Measurements from ENCODE around the gene MYLK4.

MYLK4 gene

DNA sequence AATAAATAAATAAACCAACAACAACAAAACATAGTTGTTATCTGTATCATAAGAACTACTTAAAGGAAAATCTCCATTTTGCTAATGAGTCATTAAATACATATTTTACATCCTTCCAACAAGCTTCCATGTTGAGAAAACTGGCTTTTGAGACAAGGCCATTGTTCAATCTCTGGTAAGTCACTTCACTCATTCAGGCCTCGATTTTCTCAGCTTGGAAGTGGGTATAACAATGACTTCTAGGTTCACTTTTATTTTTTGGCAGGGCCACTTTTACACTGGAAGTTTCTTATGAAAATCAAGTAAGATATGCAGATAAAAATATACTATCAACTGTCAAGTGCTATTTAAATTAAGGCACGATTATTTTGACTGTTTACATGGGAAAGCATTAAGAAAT lies 44.4 kb upstream of the MYLK4 start:
- no peak for DNase-seq

GRCh38 chr6:2794171-2794730 lies 43.5 kb upstream of the MYLK4 start:
- Histone ChIP-seq H3K4me3 (ENCODE audit: low read depth, low read length) (no peak overlapping the region), H3K36me3 (no peaks in the 10 kb centered on the region), H3K27me3 (ENCODE audit: insufficient read depth, low read depth, severe bottlenecking) (no peaks in the 10 kb centered on the region), H3K27ac (no peak overlapping the region), H3K9me3 (ENCODE audit: severe bottlenecking) (no peaks in the 10 kb centered on the region)
- no peak for DNase-seq
- no peak for TF ChIP-seq CTCF (IDR thresholded peaks at IDR 0.05; ENCODE audit: low read depth, low read length)

More for the DNA sequence above, 44.4 kb upstream of the MYLK4 start:
- Histone ChIP-seq H3K27ac (no peak overlapping the region), H3K4me3 (ENCODE audit: low read depth, low read length) (no peak overlapping the region), H3K9me3 (ENCODE audit: severe bottlenecking) (no peaks in the 10 kb centered on the region), H3K36me3 (no peaks in the 10 kb centered on the region), H3K27me3 (ENCODE audit: insufficient read depth, low read depth, severe bottlenecking) (no peaks in the 10 kb centered on the region)
- no peak for TF ChIP-seq CTCF (IDR thresholded peaks at IDR 0.05; ENCODE audit: low read depth, low read length)

DNA sequence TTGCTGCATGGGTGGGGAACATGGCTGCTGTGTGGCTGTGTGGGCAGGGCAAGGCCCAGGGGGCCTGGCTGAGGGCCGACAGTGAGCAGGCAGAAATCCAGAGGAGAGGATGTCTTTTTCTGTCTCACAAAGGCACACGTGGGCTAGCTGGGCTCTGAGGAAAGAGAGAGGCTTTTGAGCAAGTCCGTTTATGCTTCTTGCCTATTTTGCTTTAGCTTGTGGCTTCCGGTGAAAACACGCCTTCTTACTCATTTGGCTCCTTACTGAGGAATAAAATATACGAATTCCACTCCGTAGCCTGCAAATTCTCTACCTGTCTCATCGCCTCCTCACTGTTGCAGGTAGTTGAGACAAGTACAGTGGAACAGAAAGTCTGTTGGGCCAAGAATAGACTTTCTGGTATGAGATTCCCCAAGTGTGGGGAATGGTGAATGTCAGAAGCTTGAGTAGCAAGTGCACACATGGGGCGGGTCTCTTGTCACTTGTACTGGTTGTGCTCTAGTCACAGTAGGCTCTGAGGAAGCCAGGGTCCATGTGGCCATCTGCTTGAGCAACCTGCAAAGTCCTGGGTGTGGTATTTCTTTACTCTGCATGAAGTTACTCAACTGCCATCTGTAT lies 42.9 kb upstream of the MYLK4 start:
- no peak overlapping the region for H3K27ac ChIP-seq
- no peaks in the 10 kb centered on the region for H3K27me3 ChIP-seq (ENCODE audit: insufficient read depth, low read depth, severe bottlenecking)
- no peak for TF ChIP-seq CTCF (IDR thresholded peaks at IDR 0.05; ENCODE audit: low read depth, low read length)
- no peaks in the 10 kb centered on the region for H3K36me3 ChIP-seq
- no peak overlapping the region for H3K4me3 ChIP-seq (ENCODE audit: low read depth, low read length)
- no peaks in the 10 kb centered on the region for H3K9me3 ChIP-seq (ENCODE audit: severe bottlenecking)
- no peak for DNase-seq

DNA sequence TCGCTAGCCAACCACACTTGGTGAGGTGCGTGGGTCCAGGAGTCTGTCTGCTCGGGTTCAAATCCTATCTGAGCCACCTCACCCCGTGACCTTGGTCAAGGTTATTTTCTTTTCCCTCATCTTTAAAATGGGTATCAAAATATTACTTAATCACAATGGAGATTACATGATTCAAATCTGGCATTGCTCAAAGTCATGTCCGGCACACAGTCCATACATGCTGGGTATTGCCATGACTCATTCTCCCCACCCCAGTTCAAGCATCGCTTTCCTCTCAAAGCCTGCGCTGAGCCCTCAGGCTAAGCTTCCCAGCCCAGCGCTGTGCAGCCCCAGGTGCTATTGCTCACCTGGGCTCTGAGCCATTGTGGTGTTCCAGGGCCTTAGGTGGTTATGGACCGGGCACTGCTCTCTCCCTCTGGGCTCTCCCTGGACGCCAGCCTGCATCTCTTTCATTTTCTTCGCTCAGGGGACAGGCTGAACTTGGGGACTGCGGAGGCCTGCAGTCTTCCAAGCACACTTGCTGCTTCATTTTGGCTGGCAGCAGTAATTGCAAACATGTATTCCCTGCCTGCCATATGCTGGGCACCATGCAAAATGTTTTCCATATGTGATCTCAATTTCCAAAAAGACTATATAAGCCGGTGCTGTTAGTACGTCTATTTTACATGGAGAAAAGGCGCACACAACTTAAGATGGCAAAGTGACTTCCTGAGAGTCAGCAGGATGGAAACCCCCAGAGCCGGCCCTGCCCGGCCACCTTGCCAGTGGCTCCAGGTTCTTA lies 41.8 kb upstream of the MYLK4 start:
- Histone ChIP-seq H3K9me3 (ENCODE audit: severe bottlenecking) (no peaks in the 10 kb centered on the region), H3K27me3 (ENCODE audit: insufficient read depth, low read depth, severe bottlenecking) (no peaks in the 10 kb centered on the region), H3K36me3 (peaks cover 4% of the 10 kb centered on the region; the same call in 1 of the 2 replicates), H3K27ac (no peak overlapping the region), H3K4me3 (ENCODE audit: low read depth, low read length) (no peak overlapping the region)
- no peak for DNase-seq
- no peak for TF ChIP-seq CTCF (IDR thresholded peaks at IDR 0.05; ENCODE audit: low read depth, low read length)

DNA sequence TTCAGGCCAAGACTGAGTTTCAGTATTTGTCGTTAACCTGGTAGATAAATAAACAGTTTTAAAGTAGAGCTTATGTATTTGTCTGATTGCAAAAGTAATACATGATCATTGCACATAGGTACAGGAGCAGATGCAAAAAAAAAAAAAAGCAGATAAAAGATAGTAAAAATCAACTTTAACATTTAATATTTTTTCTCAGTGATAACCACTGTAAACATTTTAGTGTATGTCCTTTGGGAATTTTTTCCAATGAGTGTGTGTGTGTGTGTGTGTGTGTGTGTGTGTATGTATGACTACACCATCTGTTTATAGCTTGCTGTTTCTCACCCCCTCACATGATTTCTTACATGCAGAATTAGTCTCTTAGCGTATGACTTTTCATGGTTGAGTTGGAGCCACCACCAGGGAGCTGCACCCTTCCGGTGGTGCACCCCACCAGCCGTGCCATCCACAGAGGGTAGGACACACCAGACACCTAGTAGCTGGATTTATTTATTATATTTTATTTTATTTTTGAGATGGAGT lies 40.8 kb upstream of the MYLK4 start:
- DNase-seq: no peak
- TF ChIP-seq CTCF (IDR thresholded peaks at IDR 0.05; ENCODE audit: low read depth, low read length): no peak
- no peak overlapping the region for H3K27ac ChIP-seq

More for the DNA sequence above, 40.8 kb upstream of the MYLK4 start:
- Histone ChIP-seq H3K36me3 (peaks cover 11% of the 10 kb centered on the region; the same call in 1 of the 2 replicates), H3K9me3 (ENCODE audit: severe bottlenecking) (no peaks in the 10 kb centered on the region), H3K27me3 (ENCODE audit: insufficient read depth, low read depth, severe bottlenecking) (no peaks in the 10 kb centered on the region), H3K4me3 (ENCODE audit: low read depth, low read length) (no peak overlapping the region)
